Measurements from ENCODE around the gene ATP2B3.

DNA sequence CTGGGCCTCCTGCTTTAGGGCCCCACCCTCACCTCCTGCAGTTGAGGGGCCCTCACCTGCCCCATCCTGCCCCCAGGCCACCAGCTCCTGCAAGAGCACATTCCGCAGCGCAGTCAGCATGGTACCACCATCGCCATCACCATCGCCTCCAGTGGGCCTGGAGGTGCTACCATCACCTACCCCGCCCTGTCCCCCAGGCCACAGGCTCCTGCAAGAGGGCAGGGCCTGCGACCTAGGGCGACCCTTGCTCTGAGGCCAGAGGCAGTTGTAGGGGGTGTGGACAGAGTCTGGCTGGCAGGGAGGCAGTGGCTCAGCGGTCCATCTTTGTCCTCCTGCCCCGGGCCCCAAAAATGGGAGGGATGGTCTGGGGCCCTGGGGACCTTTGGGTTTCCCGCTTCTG, 43.2 kb upstream of the ATP2B3 start:
- TF ChIP-seq, protein P1, sequence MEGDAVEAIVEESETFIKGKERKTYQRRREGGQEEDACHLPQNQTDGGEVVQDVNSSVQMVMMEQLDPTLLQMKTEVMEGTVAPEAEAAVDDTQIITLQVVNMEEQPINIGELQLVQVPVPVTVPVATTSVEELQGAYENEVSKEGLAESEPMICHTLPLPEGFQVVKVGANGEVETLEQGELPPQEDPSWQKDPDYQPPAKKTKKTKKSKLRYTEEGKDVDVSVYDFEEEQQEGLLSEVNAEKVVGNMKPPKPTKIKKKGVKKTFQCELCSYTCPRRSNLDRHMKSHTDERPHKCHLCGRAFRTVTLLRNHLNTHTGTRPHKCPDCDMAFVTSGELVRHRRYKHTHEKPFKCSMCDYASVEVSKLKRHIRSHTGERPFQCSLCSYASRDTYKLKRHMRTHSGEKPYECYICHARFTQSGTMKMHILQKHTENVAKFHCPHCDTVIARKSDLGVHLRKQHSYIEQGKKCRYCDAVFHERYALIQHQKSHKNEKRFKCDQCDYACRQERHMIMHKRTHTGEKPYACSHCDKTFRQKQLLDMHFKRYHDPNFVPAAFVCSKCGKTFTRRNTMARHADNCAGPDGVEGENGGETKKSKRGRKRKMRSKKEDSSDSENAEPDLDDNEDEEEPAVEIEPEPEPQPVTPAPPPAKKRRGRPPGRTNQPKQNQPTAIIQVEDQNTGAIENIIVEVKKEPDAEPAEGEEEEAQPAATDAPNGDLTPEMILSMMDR (optimal IDR thresholded peaks at IDR 0.05 in 1 of 3, IDR thresholded peaks at IDR 0.05 in 1 of 3, conservative IDR thresholded peaks at IDR 0.05 in 1 of 3; ENCODE audit: extremely low read depth in 1 of 3, insufficient read depth in 2 of 3, low read length in 3 of 3), result no peak
- no peak for TF ChIP-seq EZH2 (IDR thresholded peaks at IDR 0.05; ENCODE audit: low read length)

Measured in keratinocyte (primary cell).